Esophagus squamous epithelium (tissue), 4 donors: ENCODE results near the gene RALGAPA1.

Experiments used
- POLR2A ChIP-seq, 4 donors: fragments of 450-650 bp; IDR thresholded peaks; one replicate each; pipeline ENCODE4 v1.6.1; 2017; ENCODE audit warnings: antibody characterized with exemption in 4 of 4, mild to moderate bottlenecking in 4 of 4, moderate library complexity in 3 of 4
- TF ChIP-seq, protein P1 (sequence below), 6 experiments: fragments of 450-650 bp in 4 of 6; fragments of 200-600 bp in 2 of 6; sonication (generic) in 2 of 6; IDR thresholded peaks; one replicate each; pipeline ENCODE4 v1.5.1; 2016 to 2019; ENCODE audit warnings: antibody characterized with exemption in 6 of 6, mild to moderate bottlenecking in 4 of 6, moderate library complexity in 4 of 6

DNA sequence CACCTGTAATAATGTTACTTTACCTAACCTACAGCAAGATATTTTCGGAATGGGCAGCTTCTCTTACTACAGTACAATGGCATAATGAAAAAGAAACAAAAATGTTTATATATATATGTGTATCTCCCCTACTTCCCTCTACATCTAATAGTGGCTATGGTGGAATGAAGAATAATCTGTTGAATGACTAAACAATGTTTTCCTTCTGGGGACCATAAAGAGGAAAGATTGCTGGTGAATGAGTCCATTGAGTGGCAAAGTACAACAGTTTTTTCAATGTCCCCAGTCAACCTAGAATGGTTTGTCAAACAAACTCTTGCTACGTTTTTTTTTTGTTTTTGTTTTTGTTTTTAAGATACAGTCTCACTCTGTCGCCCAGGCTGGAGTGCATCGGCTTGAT is 47.2 kb downstream of the RALGAPA1 start:
- TF ChIP-seq, protein P1, sequence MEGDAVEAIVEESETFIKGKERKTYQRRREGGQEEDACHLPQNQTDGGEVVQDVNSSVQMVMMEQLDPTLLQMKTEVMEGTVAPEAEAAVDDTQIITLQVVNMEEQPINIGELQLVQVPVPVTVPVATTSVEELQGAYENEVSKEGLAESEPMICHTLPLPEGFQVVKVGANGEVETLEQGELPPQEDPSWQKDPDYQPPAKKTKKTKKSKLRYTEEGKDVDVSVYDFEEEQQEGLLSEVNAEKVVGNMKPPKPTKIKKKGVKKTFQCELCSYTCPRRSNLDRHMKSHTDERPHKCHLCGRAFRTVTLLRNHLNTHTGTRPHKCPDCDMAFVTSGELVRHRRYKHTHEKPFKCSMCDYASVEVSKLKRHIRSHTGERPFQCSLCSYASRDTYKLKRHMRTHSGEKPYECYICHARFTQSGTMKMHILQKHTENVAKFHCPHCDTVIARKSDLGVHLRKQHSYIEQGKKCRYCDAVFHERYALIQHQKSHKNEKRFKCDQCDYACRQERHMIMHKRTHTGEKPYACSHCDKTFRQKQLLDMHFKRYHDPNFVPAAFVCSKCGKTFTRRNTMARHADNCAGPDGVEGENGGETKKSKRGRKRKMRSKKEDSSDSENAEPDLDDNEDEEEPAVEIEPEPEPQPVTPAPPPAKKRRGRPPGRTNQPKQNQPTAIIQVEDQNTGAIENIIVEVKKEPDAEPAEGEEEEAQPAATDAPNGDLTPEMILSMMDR (IDR thresholded peaks at IDR 0.05), result no peak
- no peak for TF ChIP-seq POLR2A (IDR thresholded peaks at IDR 0.05)
